Measurements from ENCODE around the gene TIMP2. TPM values are rescaled to one million over a fixed set of nuclear protein-coding genes. Genes with fewer than 3 reads are reported as not detected.
A peak's percentile ranks its signal among the peaks of the same experiment; 100 is the strongest.

TIMP2 gene
- total RNA-seq, 1 experiment from 2014 or later, result 64.8 TPM

DNA sequence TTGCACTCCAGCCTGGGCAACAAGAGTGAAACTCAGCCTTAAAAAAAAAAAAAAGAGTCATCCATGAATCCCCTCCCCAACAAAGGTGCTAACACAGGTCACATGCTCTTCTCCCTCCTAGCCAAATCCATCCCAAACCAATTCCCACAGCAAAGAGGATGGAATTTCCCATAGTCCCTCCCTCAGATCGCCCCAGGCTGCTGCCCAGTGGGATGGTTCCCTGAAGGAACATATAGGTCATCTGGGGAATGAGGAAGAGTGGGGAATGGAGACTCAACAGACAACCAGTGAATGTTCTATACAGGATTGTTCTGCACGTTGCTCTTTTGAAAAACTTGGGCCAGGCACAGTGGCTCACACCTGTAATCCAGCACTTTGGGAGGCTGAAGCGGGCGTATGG, 36.4 kb upstream of the TIMP2 start:
- H3K4me3 ChIP-seq (replicated peaks in 1 of 2; ENCODE audit: low read depth in 1 of 2, low read length in 2 of 2), result no peak overlapping the region
- RAD21 ChIA-PET (ENCODE audit: low non-redundant PET in 1 of 2, low total read pairs in 2 of 2, uncharacterized antibody in 2 of 2, unreplicated experiment in 2 of 2), result no interaction called here
- CTCF ChIA-PET, result interaction anchor here (4.9 kb wide), 1 partner anchor 10 kb away, joined by 21 read pairs; no protein-coding TSS in a partner anchor
- peak overlapping the region; percentile 59 for H3K4me2 ChIP-seq (ENCODE audit: low read length)
- no peaks in the 10 kb centered on the region for H3K27me3 ChIP-seq (ENCODE audit: insufficient read depth, low read length)
- ATAC-seq, result no peak
- intact Hi-C loops (cut with micrococcal nuclease), result no loop called here
- TF ChIP-seq, protein P1, sequence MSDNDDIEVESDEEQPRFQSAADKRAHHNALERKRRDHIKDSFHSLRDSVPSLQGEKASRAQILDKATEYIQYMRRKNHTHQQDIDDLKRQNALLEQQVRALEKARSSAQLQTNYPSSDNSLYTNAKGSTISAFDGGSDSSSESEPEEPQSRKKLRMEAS (IDR thresholded peaks at IDR 0.05), result no peak
- TF ChIP-seq, protein P2, sequence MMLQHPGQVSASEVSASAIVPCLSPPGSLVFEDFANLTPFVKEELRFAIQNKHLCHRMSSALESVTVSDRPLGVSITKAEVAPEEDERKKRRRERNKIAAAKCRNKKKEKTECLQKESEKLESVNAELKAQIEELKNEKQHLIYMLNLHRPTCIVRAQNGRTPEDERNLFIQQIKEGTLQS (IDR thresholded peaks at IDR 0.05), result no peak
- TF ChIP-seq TCF7L2 (IDR thresholded peaks at IDR 0.05; ENCODE audit: borderline replicate concordance, extremely low read depth, insufficient read depth, insufficient read length) (no peak), YY1 (IDR thresholded peaks at IDR 0.05; ENCODE audit: extremely low read depth, insufficient replicate concordance, low read depth, low read length) (no peak), ZFX (IDR thresholded peaks at IDR 0.05) (no peak; the same call in 1 of the 2 replicates)
- TF ChIP-seq, protein P3, sequence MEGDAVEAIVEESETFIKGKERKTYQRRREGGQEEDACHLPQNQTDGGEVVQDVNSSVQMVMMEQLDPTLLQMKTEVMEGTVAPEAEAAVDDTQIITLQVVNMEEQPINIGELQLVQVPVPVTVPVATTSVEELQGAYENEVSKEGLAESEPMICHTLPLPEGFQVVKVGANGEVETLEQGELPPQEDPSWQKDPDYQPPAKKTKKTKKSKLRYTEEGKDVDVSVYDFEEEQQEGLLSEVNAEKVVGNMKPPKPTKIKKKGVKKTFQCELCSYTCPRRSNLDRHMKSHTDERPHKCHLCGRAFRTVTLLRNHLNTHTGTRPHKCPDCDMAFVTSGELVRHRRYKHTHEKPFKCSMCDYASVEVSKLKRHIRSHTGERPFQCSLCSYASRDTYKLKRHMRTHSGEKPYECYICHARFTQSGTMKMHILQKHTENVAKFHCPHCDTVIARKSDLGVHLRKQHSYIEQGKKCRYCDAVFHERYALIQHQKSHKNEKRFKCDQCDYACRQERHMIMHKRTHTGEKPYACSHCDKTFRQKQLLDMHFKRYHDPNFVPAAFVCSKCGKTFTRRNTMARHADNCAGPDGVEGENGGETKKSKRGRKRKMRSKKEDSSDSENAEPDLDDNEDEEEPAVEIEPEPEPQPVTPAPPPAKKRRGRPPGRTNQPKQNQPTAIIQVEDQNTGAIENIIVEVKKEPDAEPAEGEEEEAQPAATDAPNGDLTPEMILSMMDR (IDR thresholded peaks at IDR 0.05 in 2 of 3, conservative IDR thresholded peaks at IDR 0.05 in 1 of 3; ENCODE audit: borderline replicate concordance in 1 of 3, insufficient read depth in 1 of 3, low read depth in 2 of 3, low read length in 2 of 3), result no peak
- H3K36me3 ChIP-seq (ENCODE audit: control insufficient read depth in 1 of 2, insufficient read depth in 2 of 2, low read length in 2 of 2), result no peaks in the 10 kb centered on the region
- H3K9ac ChIP-seq (ENCODE audit: low read length), result no peak overlapping the region
- POLR2A ChIA-PET, result no interaction called here
- H3K9me2 ChIP-seq (ENCODE audit: insufficient read depth), result no peaks in the 10 kb centered on the region
- no peaks in the 10 kb centered on the region for H4K20me1 ChIP-seq (ENCODE audit: insufficient read depth)
- H3K4me1 ChIP-seq (ENCODE audit: control insufficient read depth in 1 of 2, insufficient read depth in 2 of 2, low read length in 2 of 2), result peaks cover 19 to 56% of the 10 kb centered on the region in 2 experiments
- H3K79me2 ChIP-seq (ENCODE audit: insufficient read depth, low read length), result no peaks in the 10 kb centered on the region
- DNase-seq (ENCODE audit: low read depth, low spot score), result no peak
- H2AFZ ChIP-seq (ENCODE audit: low read depth, low read length, poor library complexity, severe bottlenecking), result no peak overlapping the region
- no peaks in the 10 kb centered on the region for H3K9me3 ChIP-seq (ENCODE audit: control insufficient read depth in 1 of 2, insufficient read depth in 1 of 2, low read depth in 1 of 2, low read length in 2 of 2)
- no TSS peak for BruUV-seq (replicated peaks)
- no peak overlapping the region for H3K27ac ChIP-seq (ENCODE audit: low read depth, low read length)

DNA sequence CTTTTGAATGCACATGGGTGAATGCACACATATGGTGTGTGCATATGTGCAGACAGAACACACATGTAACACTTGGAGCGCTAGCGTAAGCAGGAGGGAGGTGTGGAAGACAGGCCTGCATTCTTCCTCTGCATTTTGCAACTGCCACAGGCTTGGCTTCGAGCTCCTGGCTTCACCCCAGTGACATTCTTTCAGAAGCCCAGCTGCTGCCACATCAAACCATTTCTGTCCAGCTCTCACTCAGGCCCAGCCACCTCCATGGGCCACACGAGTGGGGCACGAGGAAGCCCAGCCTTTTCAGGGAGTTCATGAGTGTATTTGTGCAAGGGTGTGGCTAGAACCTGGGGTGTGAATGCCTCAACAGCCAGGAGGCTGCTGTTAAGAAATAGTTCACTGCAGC, 35.7 kb upstream of the TIMP2 start:
- Histone ChIP-seq H3K9me3 (ENCODE audit: control insufficient read depth in 1 of 2, insufficient read depth in 1 of 2, low read depth in 1 of 2, low read length in 2 of 2) (no peaks in the 10 kb centered on the region), H3K36me3 (ENCODE audit: control insufficient read depth in 1 of 2, insufficient read depth in 2 of 2, low read length in 2 of 2) (no peaks in the 10 kb centered on the region), H3K27ac (ENCODE audit: low read depth, low read length) (no peak overlapping the region), H3K27me3 (ENCODE audit: insufficient read depth, low read length) (no peaks in the 10 kb centered on the region), H3K79me2 (ENCODE audit: insufficient read depth, low read length) (no peaks in the 10 kb centered on the region), H3K9ac (ENCODE audit: low read length) (no peak overlapping the region), H3K4me2 (ENCODE audit: low read length) (0 out of 2 replicates have a peak overlapping the region, but pooled peaks have one; percentile 4), H3K9me2 (ENCODE audit: insufficient read depth) (no peaks in the 10 kb centered on the region), H2AFZ (ENCODE audit: low read depth, low read length, poor library complexity, severe bottlenecking) (no peak overlapping the region), H3K4me1 (ENCODE audit: control insufficient read depth in 1 of 2, insufficient read depth in 2 of 2, low read length in 2 of 2) (peaks cover 19 to 60% of the 10 kb centered on the region in 2 experiments), H4K20me1 (ENCODE audit: insufficient read depth) (no peaks in the 10 kb centered on the region), H3K4me3 (replicated peaks in 1 of 2; ENCODE audit: low read depth in 1 of 2, low read length in 2 of 2) (no peak overlapping the region)
- intact Hi-C loops (cut with micrococcal nuclease), result no loop called here
- CTCF ChIA-PET, result interaction anchor here (4.9 kb wide), 1 partner anchor 10 kb away, joined by 21 read pairs; no protein-coding TSS in a partner anchor
- TF ChIP-seq, protein P2 (IDR thresholded peaks at IDR 0.05), result no peak
- TF ChIP-seq, protein P4, sequence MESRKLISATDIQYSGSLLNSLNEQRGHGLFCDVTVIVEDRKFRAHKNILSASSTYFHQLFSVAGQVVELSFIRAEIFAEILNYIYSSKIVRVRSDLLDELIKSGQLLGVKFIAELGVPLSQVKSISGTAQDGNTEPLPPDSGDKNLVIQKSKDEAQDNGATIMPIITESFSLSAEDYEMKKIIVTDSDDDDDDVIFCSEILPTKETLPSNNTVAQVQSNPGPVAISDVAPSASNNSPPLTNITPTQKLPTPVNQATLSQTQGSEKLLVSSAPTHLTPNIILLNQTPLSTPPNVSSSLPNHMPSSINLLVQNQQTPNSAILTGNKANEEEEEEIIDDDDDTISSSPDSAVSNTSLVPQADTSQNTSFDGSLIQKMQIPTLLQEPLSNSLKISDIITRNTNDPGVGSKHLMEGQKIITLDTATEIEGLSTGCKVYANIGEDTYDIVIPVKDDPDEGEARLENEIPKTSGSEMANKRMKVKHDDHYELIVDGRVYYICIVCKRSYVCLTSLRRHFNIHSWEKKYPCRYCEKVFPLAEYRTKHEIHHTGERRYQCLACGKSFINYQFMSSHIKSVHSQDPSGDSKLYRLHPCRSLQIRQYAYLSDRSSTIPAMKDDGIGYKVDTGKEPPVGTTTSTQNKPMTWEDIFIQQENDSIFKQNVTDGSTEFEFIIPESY (IDR thresholded peaks at IDR 0.05; ENCODE audit: extremely low read depth, insufficient replicate concordance, low read length), result no peak
- no peak for TF ChIP-seq SIN3A (IDR thresholded peaks at IDR 0.05; ENCODE audit: low read depth)
- no peak for TF ChIP-seq POLR2AphosphoS5 (IDR thresholded peaks at IDR 0.05; ENCODE audit: low read depth, low read length)
- TF ChIP-seq JUND (IDR thresholded peaks at IDR 0.05), result no peak
- TF ChIP-seq YY1 (IDR thresholded peaks at IDR 0.05; ENCODE audit: extremely low read depth, insufficient replicate concordance, low read depth, low read length), result no peak
- TF ChIP-seq ELF1 (IDR thresholded peaks at IDR 0.05; ENCODE audit: borderline replicate concordance, low read depth), result no peak
- no peak for TF ChIP-seq RAD21 (IDR thresholded peaks at IDR 0.05; ENCODE audit: low read depth)
- TF ChIP-seq SP1 (IDR thresholded peaks at IDR 0.05; ENCODE audit: low read depth), result no peak
- no peak for TF ChIP-seq EGR1 (IDR thresholded peaks at IDR 0.05; ENCODE audit: low read depth)
- TF ChIP-seq ZFX (IDR thresholded peaks at IDR 0.05), result no peak
- no peak for TF ChIP-seq CBX3 (IDR thresholded peaks at IDR 0.05; ENCODE audit: low read depth)
- DNase-seq (ENCODE audit: low read depth, low spot score), result no peak
- RAD21 ChIA-PET (ENCODE audit: low non-redundant PET in 1 of 2, low total read pairs in 2 of 2, uncharacterized antibody in 2 of 2, unreplicated experiment in 2 of 2), result no interaction called here
- POLR2A ChIA-PET, result no interaction called here
- no TSS peak for BruUV-seq (replicated peaks)
- no peak for ATAC-seq

Data from HCT116 (cell line).